ENCODE measurements around the gene PAX7.

PAX7 gene

GRCh38 chr1:18792747-18793146 lies 162.1 kb downstream of the PAX7 start:
- no peak for DNase-seq

DNA sequence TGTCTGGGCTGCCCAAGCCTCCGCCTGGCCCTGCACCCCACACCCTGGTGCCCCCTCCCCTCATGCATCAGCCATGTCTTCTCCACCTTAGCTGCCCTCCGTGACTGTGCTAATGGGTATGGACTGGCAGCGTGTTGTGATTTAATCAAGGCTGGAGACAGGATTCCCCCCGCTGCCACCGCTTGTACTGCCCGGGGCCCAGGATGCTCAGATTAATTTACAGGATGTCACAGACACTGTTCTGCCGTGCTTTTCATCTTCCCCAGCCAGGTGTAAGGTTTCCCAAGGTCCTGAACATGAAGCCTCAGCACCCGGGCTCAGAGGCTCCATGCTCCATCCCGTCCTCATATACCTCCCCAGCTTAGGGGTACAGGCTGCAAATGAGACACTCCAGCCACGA lies 162.5 kb downstream of the PAX7 start:
- DNase-seq: no peak

GRCh38 chr1:18794051-18794450 lies 163.4 kb downstream of the PAX7 start:
- DNase-seq: no peak

DNA sequence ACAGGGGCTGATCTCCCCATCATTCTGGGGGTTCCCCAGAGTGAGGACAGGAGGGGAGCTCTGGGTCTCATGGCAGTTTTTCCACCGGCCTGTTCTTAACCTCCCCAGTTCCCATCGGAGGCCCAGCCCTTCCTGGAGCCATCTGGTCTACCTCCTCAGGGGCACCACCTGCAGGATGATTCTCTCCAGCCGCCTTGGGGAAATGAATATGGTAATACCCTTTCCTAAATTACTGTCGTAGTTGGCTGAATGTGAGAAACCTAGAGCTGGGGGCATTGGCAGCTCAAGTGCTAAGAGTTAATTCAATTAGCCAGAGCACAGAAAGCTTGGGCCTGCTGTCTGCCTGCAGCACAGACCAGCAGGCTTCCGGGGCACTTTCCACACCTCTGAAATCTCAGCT lies 163.9 kb downstream of the PAX7 start:
- no peak for DNase-seq

DNA sequence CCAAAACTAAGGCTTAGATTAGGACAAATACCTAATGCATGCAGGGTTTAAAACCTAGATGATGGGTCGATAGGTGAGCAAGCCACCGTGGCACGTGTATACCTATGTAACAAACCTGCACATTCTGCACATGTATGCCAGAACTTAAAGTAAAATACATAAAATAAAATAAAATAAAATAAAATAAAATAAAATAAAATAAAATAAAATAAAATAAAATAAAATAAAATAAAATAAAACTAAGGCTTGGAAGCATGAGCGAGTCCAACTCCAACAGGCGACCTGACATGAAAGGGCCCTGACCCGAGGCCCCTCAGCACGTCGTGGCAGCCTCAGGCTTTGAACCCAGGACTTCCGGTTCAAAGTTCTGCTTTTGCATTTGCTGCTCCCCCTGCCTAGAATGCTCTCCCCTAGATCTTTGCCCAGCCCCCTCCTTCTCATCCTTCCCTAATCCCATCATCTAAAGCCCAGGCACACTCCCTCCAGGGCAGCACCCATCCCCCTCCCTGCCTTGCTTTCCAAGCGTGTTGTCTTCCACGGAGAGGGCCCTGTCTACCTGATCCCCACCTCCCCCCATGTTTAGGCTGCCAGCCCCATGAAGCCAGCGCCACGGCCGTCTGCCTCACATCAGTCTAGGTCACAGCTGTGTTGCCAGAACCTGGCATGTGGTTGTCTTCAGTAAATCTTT lies 164.5 kb downstream of the PAX7 start:
- no peak for DNase-seq

GRCh38 chr1:18796950-18797349 lies 166.3 kb downstream of the PAX7 start:
- DNase-seq: no peak

All from anterior cingulate cortex (tissue), 58 donors.